ENCODE measurements around the gene NLRP12.
A peak's percentile ranks its signal among the peaks of the same experiment; 100 is the strongest.

DNA sequence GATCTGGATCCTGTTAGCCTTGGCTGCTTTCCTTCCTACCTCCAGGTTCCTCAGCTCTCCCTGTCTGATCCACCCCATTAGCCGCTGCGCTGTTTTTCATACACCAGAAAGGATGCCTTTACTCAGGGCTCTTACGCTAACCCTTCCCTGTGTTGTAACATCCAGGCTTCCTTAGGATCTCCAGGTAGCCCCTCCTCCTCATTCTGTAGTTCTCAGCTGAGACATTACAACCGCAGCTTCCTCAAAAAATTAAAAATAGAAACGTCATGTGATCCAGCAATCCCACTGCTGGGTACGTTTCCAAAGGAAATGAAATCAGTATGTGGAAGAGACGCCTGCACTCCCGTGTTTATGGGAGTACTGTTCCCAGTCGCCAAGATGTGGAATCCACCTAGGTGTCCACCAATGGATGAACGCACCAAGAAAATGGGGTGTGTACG is 25.1 kb upstream of the NLRP12 start:
- TF ChIP-seq, protein P1, sequence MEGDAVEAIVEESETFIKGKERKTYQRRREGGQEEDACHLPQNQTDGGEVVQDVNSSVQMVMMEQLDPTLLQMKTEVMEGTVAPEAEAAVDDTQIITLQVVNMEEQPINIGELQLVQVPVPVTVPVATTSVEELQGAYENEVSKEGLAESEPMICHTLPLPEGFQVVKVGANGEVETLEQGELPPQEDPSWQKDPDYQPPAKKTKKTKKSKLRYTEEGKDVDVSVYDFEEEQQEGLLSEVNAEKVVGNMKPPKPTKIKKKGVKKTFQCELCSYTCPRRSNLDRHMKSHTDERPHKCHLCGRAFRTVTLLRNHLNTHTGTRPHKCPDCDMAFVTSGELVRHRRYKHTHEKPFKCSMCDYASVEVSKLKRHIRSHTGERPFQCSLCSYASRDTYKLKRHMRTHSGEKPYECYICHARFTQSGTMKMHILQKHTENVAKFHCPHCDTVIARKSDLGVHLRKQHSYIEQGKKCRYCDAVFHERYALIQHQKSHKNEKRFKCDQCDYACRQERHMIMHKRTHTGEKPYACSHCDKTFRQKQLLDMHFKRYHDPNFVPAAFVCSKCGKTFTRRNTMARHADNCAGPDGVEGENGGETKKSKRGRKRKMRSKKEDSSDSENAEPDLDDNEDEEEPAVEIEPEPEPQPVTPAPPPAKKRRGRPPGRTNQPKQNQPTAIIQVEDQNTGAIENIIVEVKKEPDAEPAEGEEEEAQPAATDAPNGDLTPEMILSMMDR (IDR thresholded peaks at IDR 0.05), result no peak
- TF ChIP-seq TEAD4 (IDR thresholded peaks at IDR 0.05; ENCODE audit: borderline replicate concordance, insufficient read depth) (no peak), ELF1 (IDR thresholded peaks at IDR 0.05) (peak; percentile 42; the same call in 1 of the 2 replicates), CHD2 (IDR thresholded peaks at IDR 0.05; ENCODE audit: low read length, partially characterized antibody) (no peak), EP300 (IDR thresholded peaks at IDR 0.05; ENCODE audit: borderline replicate concordance in 1 of 2, low read depth in 1 of 2, low read length in 1 of 2) (no peak), SMC3 (IDR thresholded peaks at IDR 0.05; ENCODE audit: low read depth, low read length) (no peak), MXI1 (IDR thresholded peaks at IDR 0.05; ENCODE audit: low read depth, low read length) (no peak)
- TF ChIP-seq, protein P2, sequence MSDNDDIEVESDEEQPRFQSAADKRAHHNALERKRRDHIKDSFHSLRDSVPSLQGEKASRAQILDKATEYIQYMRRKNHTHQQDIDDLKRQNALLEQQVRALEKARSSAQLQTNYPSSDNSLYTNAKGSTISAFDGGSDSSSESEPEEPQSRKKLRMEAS (IDR thresholded peaks at IDR 0.05; ENCODE audit: low read depth), result no peak
